ENCODE results near the gene LTBP1.
"Not testable (repeated sequence)": the region's sequence is repeated elsewhere in the genome, so short reads cannot be mapped to it uniquely, and the experiment has no call there.

Gene LTBP1

GRCh38 chr2:33145459-33145858 is 198.7 kb downstream of the LTBP1 start:
- DNase-seq (ENCODE audit: low spot score) = no peak

GRCh38 chr2:33146102-33146501 is 199.3 kb downstream of the LTBP1 start:
- DNase-seq (ENCODE audit: low spot score) = no peak

GRCh38 chr2:33153008-33153407 is 206.3 kb downstream of the LTBP1 start:
- DNase-seq (ENCODE audit: low spot score) = peak; percentile 6

GRCh38 chr2:33158482-33159003 is 211.8 kb downstream of the LTBP1 start:
- DNase-seq (ENCODE audit: low spot score) = peak; percentile 20

GRCh38 chr2:33160191-33160590 is 213.4 kb downstream of the LTBP1 start:
- DNase-seq (ENCODE audit: low spot score) = no peak

GRCh38 chr2:33166287-33166881 is 219.6 kb downstream of the LTBP1 start:
- no peak for DNase-seq (ENCODE audit: low spot score)

- DNase-seq (ENCODE audit: low spot score) = no peak
Observed at GRCh38 chr2:33167622-33168245, 221.0 kb downstream of the LTBP1 start.

GRCh38 chr2:33168425-33168824 is 221.7 kb downstream of the LTBP1 start:
- no peak for DNase-seq (ENCODE audit: low spot score)

- DNase-seq (ENCODE audit: low spot score) = no peak
Observed at GRCh38 chr2:33168922-33169321, 222.2 kb downstream of the LTBP1 start.

GRCh38 chr2:33170251-33170650 is 223.5 kb downstream of the LTBP1 start:
- DNase-seq (ENCODE audit: low spot score) = not testable (repeated sequence)

- DNase-seq (ENCODE audit: low spot score) = no peak
Observed at GRCh38 chr2:33177627-33178026, 230.9 kb downstream of the LTBP1 start.

GRCh38 chr2:33178209-33178608 is 231.5 kb downstream of the LTBP1 start:
- no peak for DNase-seq (ENCODE audit: low spot score)

GRCh38 chr2:33180915-33181314 is 234.2 kb downstream of the LTBP1 start:
- no peak for DNase-seq (ENCODE audit: low spot score)

GRCh38 chr2:33181466-33181865 is 234.7 kb downstream of the LTBP1 start:
- no peak for DNase-seq (ENCODE audit: low spot score)

- no peak for DNase-seq (ENCODE audit: low spot score)
Observed at GRCh38 chr2:33184041-33184440, 237.3 kb downstream of the LTBP1 start.

- no peak for DNase-seq (ENCODE audit: low spot score)
Observed at GRCh38 chr2:33186937-33187336, 240.2 kb downstream of the LTBP1 start.

- no peak for DNase-seq (ENCODE audit: low spot score)
Observed at GRCh38 chr2:33188799-33189198, 242.0 kb downstream of the LTBP1 start.

GRCh38 chr2:33190393-33190937 is 243.7 kb downstream of the LTBP1 start:
- no peak for DNase-seq (ENCODE audit: low spot score)

GRCh38 chr2:33195891-33196290 is 249.1 kb downstream of the LTBP1 start:
- DNase-seq (ENCODE audit: low spot score) = no peak

GRCh38 chr2:33196700-33197099 is 249.9 kb downstream of the LTBP1 start:
- DNase-seq (ENCODE audit: low spot score) = no peak

GRCh38 chr2:33197198-33197938 is 250.6 kb downstream of the LTBP1 start:
- no peak for DNase-seq (ENCODE audit: low spot score)

GRCh38 chr2:33202641-33203522 is 256.1 kb downstream of the LTBP1 start:
- DNase-seq (ENCODE audit: low spot score) = no peak
